ENCODE data around the gene TRERF1.

DNA sequence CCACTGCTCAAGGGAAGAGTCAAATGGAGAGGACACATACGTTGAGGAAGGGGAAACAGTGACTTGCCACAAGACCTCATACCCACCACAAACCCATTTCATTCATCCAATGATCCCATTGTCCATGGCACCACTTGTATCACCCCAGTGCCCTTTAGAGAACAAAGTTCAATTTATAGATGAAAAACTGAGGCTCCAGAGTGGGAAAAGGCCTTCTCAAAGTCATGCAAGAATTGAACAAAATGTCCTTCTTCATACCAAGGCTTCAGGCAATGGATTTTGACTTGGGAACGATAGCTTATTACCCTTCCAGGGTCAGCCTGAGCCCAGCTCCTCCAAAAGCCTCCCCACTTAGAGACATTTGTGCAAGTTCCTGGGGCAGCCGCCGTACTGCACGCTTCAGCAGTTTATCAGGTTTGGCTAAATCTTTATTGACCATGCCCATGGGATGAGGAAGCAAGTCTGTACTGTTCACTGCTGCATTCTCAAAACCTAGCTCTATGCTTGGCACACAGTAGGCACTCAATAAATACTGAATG is 186.8 kb downstream of the TRERF1 start:
- TF ChIP-seq, protein P1, sequence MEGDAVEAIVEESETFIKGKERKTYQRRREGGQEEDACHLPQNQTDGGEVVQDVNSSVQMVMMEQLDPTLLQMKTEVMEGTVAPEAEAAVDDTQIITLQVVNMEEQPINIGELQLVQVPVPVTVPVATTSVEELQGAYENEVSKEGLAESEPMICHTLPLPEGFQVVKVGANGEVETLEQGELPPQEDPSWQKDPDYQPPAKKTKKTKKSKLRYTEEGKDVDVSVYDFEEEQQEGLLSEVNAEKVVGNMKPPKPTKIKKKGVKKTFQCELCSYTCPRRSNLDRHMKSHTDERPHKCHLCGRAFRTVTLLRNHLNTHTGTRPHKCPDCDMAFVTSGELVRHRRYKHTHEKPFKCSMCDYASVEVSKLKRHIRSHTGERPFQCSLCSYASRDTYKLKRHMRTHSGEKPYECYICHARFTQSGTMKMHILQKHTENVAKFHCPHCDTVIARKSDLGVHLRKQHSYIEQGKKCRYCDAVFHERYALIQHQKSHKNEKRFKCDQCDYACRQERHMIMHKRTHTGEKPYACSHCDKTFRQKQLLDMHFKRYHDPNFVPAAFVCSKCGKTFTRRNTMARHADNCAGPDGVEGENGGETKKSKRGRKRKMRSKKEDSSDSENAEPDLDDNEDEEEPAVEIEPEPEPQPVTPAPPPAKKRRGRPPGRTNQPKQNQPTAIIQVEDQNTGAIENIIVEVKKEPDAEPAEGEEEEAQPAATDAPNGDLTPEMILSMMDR (IDR thresholded peaks at IDR 0.05): no peak
- TF ChIP-seq POLR2A (IDR thresholded peaks at IDR 0.05): no peak
